HG02840 (cell line): ENCODE results near the gene MEGF6.

Experiments
- ATAC-seq: cut with Tn5 transposase; IDR thresholded peaks from one replicate; pipeline ENCODE4 v1.9.1; 2021; ENCODE audit warnings: mild to moderate bottlenecking, moderate library complexity, moderate number of reproducible peaks; ENCODE audit not compliant: unreplicated experiment, low FRiP score

The MEGF6 gene

DNA sequence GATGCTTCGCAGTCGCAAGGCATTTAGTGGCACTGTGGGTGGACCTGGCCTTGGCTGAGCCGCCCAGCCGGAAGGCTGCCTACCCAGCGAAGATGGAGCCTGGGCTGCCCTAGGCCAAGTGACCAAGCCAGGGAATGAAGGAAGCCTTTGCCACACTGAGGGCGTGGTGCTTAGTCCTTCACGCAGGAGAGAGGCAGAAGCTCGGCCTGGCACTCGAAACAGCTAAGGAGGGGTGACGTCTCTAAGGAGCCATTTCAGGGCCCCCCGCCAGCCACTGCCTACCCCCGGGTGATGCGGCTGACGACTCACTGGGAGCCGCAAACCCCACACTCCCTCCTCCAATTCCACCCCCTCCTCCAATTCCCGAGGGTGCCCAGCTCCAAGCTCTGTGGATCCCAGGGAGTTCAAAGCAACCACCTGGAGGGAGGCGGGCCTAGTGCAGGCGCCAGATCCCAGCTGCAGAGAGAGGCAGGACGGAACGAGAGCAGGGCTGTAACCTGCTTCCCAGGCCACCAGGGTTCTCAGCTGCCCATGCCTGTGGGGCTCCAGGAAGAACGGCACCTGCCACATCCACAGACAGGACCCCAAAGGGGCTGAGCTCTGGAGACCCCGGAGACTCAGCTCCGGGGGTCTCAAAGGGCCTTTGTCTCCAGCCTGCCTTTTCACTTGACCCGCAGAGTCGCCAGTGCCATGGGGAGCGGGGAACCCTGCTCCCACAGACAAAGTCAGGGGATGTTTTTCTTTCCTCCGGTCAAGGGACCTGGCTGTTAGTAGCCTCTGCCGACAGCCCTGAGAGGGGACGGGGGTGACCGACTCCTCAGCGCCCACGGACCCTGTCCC, 81.0 kb downstream of the MEGF6 start:
- no peak for ATAC-seq

DNA sequence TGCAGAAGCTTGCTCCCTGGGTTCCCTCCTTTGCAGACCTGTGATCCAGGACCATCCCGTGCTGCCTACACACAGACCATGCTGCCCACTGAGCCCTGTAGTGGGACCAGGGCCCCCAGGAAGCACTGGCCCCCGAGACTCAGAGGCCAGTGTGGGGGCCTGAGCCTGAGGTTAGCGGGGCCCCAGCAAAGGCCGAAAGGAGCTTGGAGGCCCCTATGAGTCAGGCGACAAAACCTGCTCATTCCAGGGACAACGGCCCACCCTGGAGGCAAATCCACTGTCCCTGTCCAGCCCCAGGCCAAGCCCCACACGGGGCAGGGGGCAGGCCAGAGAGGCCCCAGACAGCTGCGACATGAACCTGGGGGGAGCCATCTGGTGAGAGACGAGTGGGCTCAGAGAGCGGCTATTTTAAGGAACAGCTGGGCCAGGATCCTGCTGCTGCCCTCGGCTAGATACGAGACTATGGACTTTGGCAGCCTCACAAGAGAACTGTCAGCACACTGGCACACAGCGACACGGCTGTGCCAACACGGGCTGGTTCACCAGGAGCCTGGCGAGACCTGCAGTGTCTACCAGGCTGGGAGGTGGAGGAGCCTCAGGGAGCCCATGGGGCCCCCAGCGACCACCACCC, 82.1 kb downstream of the MEGF6 start:
- no peak for ATAC-seq

DNA sequence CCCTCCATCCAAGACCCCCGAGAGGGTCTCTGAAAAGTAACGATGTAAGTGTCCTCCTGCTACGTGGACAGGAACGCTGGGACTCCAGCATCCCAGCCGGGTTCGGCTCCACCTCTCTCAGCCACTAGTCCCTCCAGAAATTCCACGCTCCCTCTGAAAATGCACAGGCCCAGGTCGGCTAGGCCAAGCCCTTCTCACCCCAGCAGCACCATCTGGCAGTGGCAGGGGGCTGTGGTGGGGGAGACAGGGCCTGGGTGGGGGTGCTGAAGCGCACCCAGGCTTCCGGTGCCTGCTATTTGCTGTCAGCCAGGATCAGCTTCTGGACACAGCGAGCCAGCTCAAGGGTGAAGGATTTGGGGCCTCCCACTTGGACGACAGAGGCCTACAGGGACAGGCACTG, 83.5 kb downstream of the MEGF6 start:
- no peak for ATAC-seq

DNA sequence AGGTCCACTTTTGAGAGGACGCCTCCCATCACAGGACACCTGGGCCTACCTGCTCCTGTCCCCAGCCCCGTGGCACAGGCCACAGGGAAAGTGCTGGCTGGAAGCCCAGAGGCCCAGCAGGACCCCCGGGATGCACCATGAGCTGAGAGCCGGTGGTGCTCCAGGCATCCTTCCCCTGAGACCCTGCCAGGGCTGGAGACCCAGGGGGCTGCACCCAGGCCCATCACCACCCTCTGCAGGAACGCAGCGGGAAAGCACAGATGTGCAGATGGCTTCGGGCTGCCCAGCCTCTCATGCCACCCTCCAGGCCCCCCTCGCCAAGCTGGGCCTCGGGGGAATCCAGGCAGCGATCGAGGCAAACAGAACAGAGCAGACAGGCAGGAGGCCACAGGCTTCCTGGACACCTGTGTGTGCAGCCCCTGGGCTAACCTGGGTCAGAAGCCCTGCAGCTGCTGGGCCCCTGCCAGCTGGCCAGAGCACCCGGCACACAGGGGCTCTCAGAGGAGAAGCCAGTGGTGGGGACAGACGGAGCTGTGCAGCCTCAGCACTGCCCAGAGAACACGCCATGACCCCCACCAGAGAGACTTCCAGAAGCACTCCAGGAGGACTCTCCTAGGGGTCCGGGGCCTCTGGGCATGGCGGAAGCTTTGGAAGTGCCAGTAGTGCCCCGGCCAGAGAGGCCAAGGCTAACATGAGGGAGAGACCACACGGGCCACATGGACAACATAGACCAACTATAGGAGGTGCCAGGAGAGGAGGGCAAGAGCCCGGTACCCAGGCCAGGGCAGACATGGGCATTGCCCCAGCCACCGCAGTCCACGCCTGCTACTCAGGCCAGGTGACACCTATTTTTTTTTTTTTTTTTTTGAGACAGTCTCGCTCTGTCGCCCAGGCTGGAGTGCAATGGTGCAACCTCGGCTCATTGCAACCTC, 85.5 kb downstream of the MEGF6 start:
- no peak for ATAC-seq

DNA sequence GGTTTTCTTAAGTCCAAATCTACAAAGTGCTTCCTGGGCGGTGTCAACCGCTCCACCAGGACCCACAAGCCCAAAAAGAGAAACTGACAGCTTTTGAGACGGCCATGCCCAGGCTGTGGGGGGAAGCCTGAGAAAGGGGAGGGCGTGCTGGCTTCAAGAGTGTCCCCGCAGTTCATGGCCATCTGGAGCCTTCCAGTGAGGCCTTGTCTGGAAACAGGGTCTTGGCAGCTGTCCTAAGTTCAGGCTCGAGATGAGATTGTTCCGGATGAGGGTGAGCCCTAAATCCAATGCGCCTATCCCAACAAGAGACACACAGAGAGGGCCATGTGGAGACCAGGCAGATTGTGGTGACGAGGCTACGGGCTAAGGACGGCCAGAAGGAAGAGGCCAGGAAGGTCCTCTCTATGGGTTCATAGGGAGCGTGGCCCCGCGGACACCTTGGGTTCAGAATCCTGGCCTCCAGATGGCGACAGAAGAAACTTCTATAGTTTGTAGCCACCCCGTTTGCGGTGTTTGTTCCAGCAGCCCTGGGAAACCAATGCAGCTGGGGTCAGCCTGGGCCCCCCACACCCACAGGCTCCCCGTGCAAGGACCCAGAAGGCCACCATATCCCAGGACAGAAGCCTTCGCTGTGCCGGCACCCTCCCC, 86.6 kb downstream of the MEGF6 start:
- ATAC-seq, result no peak

DNA sequence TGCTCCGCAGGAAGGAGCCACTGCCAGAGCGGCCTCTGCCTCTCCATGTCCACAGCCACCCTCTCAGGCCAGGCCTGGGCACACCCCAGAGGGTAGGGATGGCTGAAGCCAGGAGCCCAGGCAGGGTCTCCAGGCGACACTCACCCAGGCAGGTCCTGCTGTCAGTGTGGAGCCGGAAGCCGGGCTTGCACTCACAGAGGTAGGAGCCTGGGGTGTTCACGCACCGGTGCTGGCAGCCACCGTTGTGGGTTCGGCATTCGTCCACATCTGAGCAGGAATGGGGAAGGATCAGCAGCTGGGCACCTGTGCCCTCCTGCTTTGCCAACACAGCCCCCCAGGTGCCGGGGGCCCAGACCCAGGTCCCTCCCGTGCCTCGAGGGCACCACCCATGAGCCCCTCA, 87.3 kb downstream of the MEGF6 start:
- ATAC-seq, result no peak

DNA sequence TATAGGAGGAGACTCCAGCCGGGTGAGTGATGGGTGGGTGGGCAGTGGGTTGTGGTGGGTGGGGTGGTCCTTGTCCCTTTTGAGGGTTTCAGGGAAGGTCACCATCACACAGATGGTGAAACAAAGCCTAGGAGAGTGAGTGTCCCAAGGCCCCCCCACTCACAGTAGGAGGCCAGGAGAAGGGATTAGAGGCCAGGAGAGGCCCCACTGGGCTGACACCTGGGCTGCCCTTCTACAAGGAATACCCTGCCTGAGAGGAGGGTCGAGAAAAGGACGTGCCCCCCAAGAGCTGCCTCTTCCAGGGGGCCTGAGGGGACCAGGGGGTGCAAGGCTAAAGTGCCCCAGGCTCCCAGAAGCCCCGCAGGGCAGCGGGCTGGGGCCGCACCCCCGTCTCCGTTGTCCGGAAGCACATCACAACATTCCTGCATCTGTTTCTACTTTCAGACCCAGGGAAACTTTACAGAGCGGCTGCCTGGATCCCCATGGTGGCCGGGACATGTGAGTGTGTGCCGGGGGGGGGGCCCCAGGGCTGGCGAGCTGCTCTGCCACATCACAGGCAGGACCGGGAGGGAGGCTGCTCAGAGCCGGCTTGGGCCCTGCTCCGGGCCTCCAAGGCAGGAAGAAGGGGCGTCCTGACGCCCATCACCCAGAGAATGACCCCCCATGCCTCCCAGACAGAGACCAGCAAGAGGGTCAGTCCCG, 88.6 kb downstream of the MEGF6 start:
- ATAC-seq, result no peak

DNA sequence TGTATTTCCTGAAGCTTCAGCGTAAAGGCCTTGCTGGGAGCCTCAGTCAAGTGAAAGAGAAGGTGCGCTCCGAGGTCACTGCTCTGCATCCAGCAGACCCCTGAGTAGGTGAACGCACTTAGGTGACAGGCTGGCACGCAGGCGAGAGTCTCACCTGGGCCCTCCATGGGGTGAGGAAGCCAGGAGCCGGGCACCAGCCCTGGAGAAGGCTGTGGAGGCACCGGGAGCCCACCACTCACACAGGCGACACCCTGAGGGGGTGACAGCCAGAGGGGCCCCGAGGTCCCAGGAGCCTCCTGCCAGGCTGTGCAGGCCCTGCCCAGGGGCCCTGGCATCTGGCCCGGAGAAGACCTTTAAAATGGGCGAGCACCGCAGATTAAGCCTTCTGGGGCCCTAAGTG, 89.2 kb downstream of the MEGF6 start:
- ATAC-seq, result no peak

DNA sequence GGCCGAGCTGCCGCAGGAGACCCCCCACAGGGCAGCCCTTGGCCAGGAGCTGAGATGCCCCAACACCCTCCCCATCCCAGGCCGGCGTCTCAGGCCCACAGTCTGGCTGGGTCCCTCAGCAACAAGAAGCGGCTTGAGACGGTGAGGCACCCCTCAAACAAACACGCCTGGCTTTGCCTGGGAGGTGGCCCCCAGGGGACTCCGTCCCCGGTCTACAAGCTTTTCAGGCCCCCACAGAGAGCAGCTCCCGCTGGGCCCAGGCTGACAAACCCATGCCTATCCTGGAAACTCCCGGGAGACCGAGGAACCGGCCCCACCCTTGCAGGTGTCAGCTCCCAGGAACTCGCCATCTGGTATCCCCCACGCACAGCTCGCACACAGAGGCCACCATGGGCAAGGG, 89.9 kb downstream of the MEGF6 start:
- no peak for ATAC-seq

DNA sequence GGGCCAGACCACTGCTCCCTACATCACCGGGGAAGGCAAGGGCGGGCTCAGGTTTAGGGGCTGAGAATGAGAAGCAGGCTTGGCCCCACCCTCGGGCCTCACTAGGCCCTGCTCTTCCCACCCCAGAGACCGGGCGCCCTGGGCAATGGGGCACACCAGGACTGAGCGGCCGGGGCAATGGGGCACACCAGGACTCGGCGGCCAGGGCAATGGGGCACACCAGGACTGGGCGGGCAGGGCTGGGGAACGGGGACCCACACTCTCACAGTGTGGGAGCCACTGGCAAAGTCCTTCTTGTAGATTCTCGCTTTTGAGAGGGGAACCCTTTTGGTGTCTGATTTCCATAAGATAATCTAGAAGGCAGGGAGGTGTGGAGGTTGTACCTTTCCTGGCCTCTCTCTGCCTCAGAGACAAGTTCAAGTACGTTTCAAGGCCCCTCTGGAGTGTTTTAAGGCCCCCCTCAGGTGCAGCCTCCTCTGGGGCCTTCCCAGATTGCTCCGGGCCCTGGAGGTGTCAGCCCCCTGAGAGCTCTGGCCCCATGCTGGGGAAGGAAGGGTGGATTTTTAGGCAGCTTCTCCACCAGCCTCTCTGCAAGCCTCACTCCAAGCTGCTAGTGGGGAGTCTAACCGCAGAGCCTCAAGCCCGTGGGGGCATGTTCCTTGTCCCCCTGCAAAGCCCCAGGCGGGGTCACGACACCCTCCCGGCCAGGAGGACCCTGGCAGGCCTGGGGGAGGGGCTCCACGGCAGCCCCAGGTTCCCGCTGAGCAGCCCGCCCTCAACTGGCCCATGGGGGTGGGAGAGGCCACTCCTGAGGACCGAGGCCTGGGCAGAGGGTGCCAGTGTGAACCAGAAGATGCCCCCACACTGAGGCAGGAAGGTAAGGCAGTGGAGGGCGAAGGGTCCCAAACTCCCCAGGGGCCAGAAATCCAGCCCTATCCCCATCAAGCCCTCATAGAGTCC, 90.6 kb downstream of the MEGF6 start:
- ATAC-seq, result no peak

DNA sequence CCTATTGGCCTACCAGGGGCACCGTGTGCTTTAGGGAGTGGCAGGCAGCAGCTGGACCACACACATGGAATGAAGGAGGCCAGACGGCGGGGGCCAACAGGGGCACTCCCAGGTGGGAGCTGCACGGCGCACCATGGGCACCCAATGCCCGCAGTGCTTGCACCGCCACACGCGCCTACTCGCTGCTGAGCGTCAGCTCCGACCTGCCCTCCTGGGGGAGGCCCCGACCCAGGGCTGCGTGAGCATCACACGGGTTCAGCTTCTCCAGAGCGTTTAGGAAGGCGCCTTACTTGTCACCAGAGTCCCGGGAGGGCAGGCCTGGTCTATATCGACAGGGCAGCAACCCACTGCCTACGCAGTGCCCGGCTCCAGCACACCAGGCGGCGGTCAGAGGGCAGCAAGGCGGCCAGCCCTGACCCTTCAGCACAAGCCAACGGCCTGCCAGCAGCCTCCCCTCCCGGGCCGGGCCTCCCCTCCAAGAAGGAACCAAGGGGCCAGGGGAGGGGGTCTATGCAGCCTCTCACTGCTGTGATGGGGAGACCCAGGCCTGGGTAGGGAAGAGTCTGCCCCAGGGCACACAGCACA, 91.9 kb downstream of the MEGF6 start:
- no peak for ATAC-seq

DNA sequence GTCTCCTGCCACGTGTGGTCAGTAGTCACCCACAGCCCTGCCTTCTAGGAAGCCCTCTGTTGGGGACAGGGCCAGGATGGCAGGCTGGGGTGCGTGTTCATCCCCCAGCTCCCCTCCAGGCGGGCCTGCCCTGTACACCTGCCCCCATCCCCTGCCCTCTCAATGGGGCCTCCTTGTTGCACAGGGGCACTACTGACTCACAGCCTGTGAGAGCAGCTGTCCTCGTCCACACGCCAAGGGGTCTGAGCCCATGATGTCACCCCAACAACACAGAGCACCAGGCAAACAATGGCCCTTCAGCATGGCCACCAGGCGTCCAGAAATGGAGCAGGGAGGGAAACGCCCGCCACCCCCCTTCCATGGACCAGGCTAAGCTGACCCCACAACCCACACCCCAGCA, 92.6 kb downstream of the MEGF6 start:
- ATAC-seq, result no peak

DNA sequence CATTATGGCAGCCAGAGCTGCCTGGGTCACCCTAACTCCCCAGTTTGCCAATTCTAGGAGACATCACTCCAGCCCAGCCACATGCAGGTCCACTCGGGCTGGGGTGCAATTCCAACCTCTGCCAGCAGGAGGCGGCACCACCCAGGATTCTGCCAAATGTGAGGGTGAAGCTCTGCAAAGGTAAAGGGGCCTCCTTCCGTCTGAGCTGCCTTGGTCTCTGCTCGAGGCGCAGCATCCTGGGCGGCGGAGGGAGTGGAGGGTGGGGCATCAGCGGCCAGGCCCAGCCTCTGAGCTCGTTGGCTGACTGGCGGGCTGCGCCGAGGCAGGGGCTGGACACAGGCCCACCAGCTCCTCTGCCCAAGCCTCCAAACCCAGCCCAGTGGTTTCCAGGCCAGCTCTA, 93.1 kb downstream of the MEGF6 start:
- ATAC-seq, result no peak

DNA sequence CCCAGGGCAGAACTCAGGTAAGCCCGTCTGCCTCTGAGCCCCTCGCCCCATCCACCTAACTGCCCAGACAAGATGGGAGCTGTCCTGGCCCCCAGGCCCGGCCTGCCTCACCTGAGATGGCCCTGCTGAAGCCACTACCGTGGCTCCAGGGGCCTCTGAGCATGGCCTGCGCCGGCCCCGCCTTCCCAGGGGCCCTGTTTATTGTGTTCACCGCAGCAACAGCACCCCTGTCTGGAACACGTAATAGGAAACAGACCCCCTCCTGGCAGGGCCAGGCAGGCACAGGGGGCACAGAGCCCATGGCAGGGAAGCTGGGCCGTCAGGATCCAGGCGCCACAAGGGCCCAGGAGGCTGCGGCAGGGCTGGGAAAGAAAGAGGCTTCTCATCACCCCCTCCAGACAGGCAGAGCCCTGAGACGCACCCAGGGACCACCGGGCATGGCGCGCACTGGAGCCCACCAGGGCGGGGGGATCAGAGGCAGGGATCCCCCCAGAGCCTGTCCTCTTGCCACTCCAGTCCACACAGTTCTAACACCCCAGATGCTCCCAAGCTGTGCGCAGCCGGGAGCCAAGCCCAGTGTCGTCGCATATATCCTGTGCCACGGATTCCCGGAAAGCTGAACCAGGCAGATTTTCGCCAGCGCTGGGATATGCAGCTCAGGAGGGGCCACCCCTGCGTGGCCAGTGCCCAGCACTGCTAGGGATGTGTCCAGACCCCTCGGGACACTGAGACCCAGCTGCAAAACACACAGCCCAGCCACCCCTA, 94.2 kb downstream of the MEGF6 start:
- no peak for ATAC-seq

DNA sequence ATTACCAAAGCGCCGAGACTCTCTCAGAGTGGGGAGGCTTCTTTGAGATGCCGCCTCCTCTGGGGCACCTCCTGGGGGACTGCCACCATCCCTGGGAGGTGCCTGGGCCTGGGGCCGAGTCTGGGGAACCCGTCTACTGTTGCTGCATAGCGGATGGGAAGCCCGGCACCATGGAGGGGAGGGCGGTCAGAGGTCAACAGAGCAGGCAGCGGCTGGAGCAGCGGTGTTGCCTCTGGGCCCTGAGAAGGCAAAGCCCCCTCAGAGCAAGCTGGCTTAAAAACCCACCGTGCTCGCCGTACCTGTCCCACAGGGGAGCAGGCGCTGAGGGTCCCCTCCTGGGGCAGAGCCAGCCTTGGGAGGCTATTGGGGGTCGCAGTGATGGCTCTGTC, 94.8 kb downstream of the MEGF6 start:
- no peak for ATAC-seq

DNA sequence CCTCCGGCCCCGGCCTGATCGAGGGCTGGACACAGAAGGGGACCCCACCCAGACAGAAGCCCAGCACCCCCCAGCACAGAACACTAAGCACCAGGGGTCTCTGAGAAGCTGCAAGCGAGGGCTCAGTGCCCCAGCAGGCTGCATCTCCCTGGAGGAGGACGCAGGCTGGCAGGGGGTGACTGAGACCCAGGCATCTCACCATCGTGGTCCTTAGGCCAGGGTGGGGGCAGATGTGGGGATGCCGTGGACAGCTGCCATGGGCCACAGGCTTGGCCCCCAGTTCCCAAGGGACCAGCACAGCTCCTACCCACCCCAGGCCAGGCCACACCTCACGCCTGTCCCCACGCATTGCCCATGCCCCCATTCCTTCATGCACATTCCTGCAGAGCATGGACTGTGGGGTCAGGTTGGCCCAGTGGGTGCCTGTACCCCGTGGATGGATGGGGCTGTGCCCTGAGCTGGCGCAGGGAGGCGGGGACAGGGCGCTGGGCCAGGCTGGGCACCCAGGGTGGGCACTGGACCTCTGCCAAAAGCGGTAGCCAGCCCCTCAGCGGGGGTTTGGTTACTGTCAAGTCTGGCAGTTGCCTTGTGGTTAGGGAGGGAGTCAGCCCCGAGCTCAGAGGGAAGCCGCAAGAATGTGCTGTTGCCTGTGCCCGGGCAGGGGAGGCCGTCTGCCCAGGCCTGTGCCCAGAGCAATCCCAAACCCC, 95.4 kb downstream of the MEGF6 start:
- ATAC-seq, result no peak

DNA sequence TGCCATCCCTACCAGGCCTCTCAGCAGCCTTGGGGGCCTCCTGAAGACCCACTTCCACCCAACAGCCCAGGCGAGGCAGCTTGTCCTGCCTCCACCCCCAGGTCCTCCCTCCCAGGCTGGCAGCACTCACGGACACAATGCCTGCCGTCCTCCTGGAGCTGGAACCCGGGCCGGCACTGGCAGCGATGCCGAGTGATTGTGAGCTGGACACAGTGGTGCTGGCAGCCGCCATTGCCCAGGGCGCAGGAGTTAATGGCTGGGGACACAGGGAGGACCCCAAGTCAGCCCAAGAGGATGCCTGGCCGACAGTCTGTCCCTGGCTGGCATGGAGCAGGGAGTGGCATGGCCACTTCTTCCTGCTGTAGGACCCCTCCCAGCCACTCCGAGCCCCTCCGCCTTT, 96.0 kb downstream of the MEGF6 start:
- no peak for ATAC-seq
